HEK293 (cell line): Measurements from ENCODE around the gene KSR1.

Experiments
- HIC1 ChIP-seq: fragments of 450-650 bp; formaldehyde crosslinking; IDR thresholded peaks from 2 replicates; pipeline ENCODE4 v1.5.1; 2016; ENCODE audit warnings: missing biosample characterization, missing genetic modification characterization
- PRDM1 ChIP-seq: fragments of 450-650 bp; formaldehyde crosslinking; IDR thresholded peaks from 2 replicates; pipeline ENCODE4; 2016; ENCODE audit warnings: missing biosample characterization, missing genetic modification characterization
- SCRT1 ChIP-seq: fragments of 450-650 bp; formaldehyde crosslinking; IDR thresholded peaks from 2 replicates; pipeline ENCODE4 v1.5.1; 2016; ENCODE audit warnings: missing biosample characterization, missing genetic modification characterization, borderline replicate concordance
- YY2 ChIP-seq: fragments of 450-650 bp; formaldehyde crosslinking; IDR thresholded peaks from 2 replicates; pipeline ENCODE4 v1.5.1; 2016; ENCODE audit warnings: missing biosample characterization, missing genetic modification characterization
- ZBTB8A ChIP-seq: fragments of 450-650 bp; formaldehyde crosslinking; IDR thresholded peaks from 2 replicates; pipeline ENCODE4 v1.5.1; 2016; ENCODE audit warnings: missing biosample characterization, missing genetic modification characterization
- ZNF10 ChIP-seq: fragments of 450-650 bp; formaldehyde crosslinking; IDR thresholded peaks from 2 replicates; pipeline ENCODE4 v1.5.1; 2017; ENCODE audit warnings: missing biosample characterization, missing genetic modification characterization
- ZNF155 ChIP-seq: fragments of 450-650 bp; formaldehyde crosslinking; IDR thresholded peaks from 2 replicates; pipeline ENCODE4 v1.5.1; 2016; ENCODE audit warnings: missing biosample characterization, missing genetic modification characterization
- ZNF174 ChIP-seq: fragments of 450-650 bp; formaldehyde crosslinking; IDR thresholded peaks from 2 replicates; pipeline ENCODE4 v1.5.0; 2017; ENCODE audit warnings: missing biosample characterization, mild to moderate bottlenecking, missing genetic modification characterization
- ZNF184 ChIP-seq: fragments of 450-650 bp; IDR thresholded peaks from 2 replicates; pipeline ENCODE4 v1.5.1; 2018; ENCODE audit warnings: missing biosample characterization, mild to moderate bottlenecking, missing genetic modification characterization
- ZNF202 ChIP-seq: fragments of 450-650 bp; formaldehyde crosslinking; IDR thresholded peaks from 2 replicates; pipeline ENCODE4 v1.5.1; 2016; ENCODE audit warnings: missing biosample characterization, missing genetic modification characterization, borderline replicate concordance
- ZNF23 ChIP-seq: fragments of 450-650 bp; formaldehyde crosslinking; IDR thresholded peaks from 2 replicates; pipeline ENCODE4 v1.5.1; 2016; ENCODE audit warnings: missing biosample characterization, missing genetic modification characterization, borderline replicate concordance
- ZNF324 ChIP-seq: fragments of 450-650 bp; formaldehyde crosslinking; IDR thresholded peaks from 2 replicates; pipeline ENCODE4 v1.5.1; 2016; ENCODE audit warnings: missing biosample characterization, missing genetic modification characterization
- ZNF354C ChIP-seq: fragments of 450-650 bp; formaldehyde crosslinking; IDR thresholded peaks from 2 replicates; pipeline ENCODE4 v1.5.1; 2016; ENCODE audit warnings: missing biosample characterization, missing genetic modification characterization, low read depth, borderline replicate concordance
- ZNF404 ChIP-seq: fragments of 450-650 bp; formaldehyde crosslinking; IDR thresholded peaks from 2 replicates; pipeline ENCODE4 v1.5.1; 2017; ENCODE audit warnings: missing biosample characterization, missing genetic modification characterization
- ZNF549 ChIP-seq: fragments of 450-650 bp; IDR thresholded peaks from 2 replicates; pipeline ENCODE4 v1.5.1; 2018; ENCODE audit warnings: missing biosample characterization, missing genetic modification characterization, mild to moderate bottlenecking, inconsistent platforms, moderate library complexity
- ZNF560 ChIP-seq: fragments of 450-650 bp; formaldehyde crosslinking; IDR thresholded peaks from 2 replicates; pipeline ENCODE4 v1.5.1; 2017; ENCODE audit warnings: missing biosample characterization, missing genetic modification characterization, borderline replicate concordance
- ZNF610 ChIP-seq: fragments of 450-650 bp; formaldehyde crosslinking; IDR thresholded peaks from 2 replicates; pipeline ENCODE4 v1.5.1; 2016; ENCODE audit warnings: missing biosample characterization, missing genetic modification characterization, borderline replicate concordance
- ZNF658 ChIP-seq: fragments of 450-650 bp; formaldehyde crosslinking; IDR thresholded peaks from 2 replicates; pipeline ENCODE4; 2016; ENCODE audit warnings: missing biosample characterization, missing genetic modification characterization
- ZNF704 ChIP-seq: fragments of 450-650 bp; formaldehyde crosslinking; IDR thresholded peaks from 2 replicates; pipeline ENCODE4 v1.5.1; 2016; ENCODE audit warnings: missing biosample characterization, missing genetic modification characterization
- ZNF785 ChIP-seq: fragments of 450-650 bp; formaldehyde crosslinking; IDR thresholded peaks from 2 replicates; pipeline ENCODE4 v1.5.1; 2016; ENCODE audit warnings: missing biosample characterization, missing genetic modification characterization
- ZNF837 ChIP-seq: fragments of 450-650 bp; formaldehyde crosslinking; IDR thresholded peaks from 2 replicates; pipeline ENCODE4 v1.5.1; 2016; ENCODE audit warnings: missing biosample characterization, missing genetic modification characterization
- ZNF843 ChIP-seq: fragments of 450-650 bp; formaldehyde crosslinking; IDR thresholded peaks from 2 replicates; pipeline ENCODE4 v1.5.1; 2016; ENCODE audit warnings: missing biosample characterization, missing genetic modification characterization
- ZSCAN18 ChIP-seq: fragments of 450-650 bp; formaldehyde crosslinking; IDR thresholded peaks from 2 replicates; pipeline ENCODE4 v1.5.1; 2016; ENCODE audit warnings: missing biosample characterization, missing genetic modification characterization
- TF ChIP-seq, protein P1 (sequence below): fragments of 450-650 bp; formaldehyde crosslinking; IDR thresholded peaks from 2 replicates; pipeline ENCODE4 v1.5.1; 2017; ENCODE audit warnings: missing biosample characterization, missing genetic modification characterization
- TF ChIP-seq, protein P2 (sequence below): fragments of 450-650 bp; formaldehyde crosslinking; IDR thresholded peaks from 2 replicates; pipeline ENCODE4 v1.5.1; 2017; ENCODE audit warnings: missing biosample characterization, missing genetic modification characterization
- TF ChIP-seq, protein P3 (sequence below): sonication (generic); formaldehyde crosslinking; IDR thresholded peaks from 2 replicates; pipeline ENCODE4 v1.8.1; 2022; ENCODE audit warnings: mild to moderate bottlenecking, moderate library complexity, missing genetic modification reagents

Gene KSR1

GRCh38 chr17:27457731-27458523 is 1.7 kb downstream of the KSR1 start (continued):
- TF ChIP-seq, protein P1, sequence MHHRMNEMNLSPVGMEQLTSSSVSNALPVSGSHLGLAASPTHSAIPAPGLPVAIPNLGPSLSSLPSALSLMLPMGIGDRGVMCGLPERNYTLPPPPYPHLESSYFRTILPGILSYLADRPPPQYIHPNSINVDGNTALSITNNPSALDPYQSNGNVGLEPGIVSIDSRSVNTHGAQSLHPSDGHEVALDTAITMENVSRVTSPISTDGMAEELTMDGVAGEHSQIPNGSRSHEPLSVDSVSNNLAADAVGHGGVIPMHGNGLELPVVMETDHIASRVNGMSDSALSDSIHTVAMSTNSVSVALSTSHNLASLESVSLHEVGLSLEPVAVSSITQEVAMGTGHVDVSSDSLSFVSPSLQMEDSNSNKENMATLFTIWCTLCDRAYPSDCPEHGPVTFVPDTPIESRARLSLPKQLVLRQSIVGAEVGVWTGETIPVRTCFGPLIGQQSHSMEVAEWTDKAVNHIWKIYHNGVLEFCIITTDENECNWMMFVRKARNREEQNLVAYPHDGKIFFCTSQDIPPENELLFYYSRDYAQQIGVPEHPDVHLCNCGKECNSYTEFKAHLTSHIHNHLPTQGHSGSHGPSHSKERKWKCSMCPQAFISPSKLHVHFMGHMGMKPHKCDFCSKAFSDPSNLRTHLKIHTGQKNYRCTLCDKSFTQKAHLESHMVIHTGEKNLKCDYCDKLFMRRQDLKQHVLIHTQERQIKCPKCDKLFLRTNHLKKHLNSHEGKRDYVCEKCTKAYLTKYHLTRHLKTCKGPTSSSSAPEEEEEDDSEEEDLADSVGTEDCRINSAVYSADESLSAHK (tag by site-specific recombination): no peak
- TF ChIP-seq ZNF549 (tag by site-specific recombination): no peak
- TF ChIP-seq ZNF354C: no peak
- no peak for TF ChIP-seq ZNF658 (tag by site-specific recombination)
- no peak for TF ChIP-seq ZNF10 (tag by site-specific recombination)
- no peak for TF ChIP-seq ZNF404 (tag by site-specific recombination)
- TF ChIP-seq YY2 (tag by site-specific recombination): no peak
- no peak for TF ChIP-seq ZNF23 (tag by site-specific recombination)
- no peak for TF ChIP-seq ZNF837 (tag by site-specific recombination)
- no peak for TF ChIP-seq ZNF560
- TF ChIP-seq ZSCAN18: no peak
- TF ChIP-seq ZNF785: no peak
- no peak for TF ChIP-seq ZNF202
- peak; percentile 20; the same call in 1 of the 2 replicates for TF ChIP-seq ZBTB8A (tag by site-specific recombination)
- TF ChIP-seq ZNF610: no peak
- TF ChIP-seq, protein P2, sequence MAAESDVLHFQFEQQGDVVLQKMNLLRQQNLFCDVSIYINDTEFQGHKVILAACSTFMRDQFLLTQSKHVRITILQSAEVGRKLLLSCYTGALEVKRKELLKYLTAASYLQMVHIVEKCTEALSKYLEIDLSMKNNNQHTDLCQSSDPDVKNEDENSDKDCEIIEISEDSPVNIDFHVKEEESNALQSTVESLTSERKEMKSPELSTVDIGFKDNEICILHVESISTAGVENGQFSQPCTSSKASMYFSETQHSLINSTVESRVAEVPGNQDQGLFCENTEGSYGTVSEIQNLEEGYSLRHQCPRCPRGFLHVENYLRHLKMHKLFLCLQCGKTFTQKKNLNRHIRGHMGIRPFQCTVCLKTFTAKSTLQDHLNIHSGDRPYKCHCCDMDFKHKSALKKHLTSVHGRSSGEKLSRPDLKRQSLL (tag by site-specific recombination): no peak
- TF ChIP-seq ZNF174 (tag by site-specific recombination): no peak
- TF ChIP-seq HIC1 (tag by site-specific recombination): no peak
- TF ChIP-seq ZNF704: no peak
- peak; percentile 60; the same call in 1 of the 2 replicates for TF ChIP-seq ZNF843 (tag by site-specific recombination)
- no peak for TF ChIP-seq SCRT1 (tag by site-specific recombination)
- TF ChIP-seq, protein P3, sequence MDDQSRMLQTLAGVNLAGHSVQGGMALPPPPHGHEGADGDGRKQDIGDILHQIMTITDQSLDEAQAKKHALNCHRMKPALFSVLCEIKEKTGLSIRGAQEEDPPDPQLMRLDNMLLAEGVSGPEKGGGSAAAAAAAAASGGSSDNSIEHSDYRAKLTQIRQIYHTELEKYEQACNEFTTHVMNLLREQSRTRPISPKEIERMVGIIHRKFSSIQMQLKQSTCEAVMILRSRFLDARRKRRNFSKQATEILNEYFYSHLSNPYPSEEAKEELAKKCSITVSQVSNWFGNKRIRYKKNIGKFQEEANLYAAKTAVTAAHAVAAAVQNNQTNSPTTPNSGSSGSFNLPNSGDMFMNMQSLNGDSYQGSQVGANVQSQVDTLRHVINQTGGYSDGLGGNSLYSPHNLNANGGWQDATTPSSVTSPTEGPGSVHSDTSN (CRISPR knock-in tag): no peak
- TF ChIP-seq PRDM1: no peak
- TF ChIP-seq ZNF324 (tag by site-specific recombination): no peak
- TF ChIP-seq ZNF155 (tag by site-specific recombination): no peak
- no peak for TF ChIP-seq ZNF184 (tag by site-specific recombination)
